Cerebellar cortex (tissue), 1 donor: ENCODE results near the gene KIF16B.
"Not testable (repeated sequence)": the region's sequence is repeated elsewhere in the genome, so short reads cannot be mapped to it uniquely, and the experiment has no call there.

Experiments
- DNase-seq: peaks from one replicate; pipeline ENCODE4 v3.0.0-alpha.2; 2015; ENCODE audit warnings: low spot score

KIF16B gene, protein sequence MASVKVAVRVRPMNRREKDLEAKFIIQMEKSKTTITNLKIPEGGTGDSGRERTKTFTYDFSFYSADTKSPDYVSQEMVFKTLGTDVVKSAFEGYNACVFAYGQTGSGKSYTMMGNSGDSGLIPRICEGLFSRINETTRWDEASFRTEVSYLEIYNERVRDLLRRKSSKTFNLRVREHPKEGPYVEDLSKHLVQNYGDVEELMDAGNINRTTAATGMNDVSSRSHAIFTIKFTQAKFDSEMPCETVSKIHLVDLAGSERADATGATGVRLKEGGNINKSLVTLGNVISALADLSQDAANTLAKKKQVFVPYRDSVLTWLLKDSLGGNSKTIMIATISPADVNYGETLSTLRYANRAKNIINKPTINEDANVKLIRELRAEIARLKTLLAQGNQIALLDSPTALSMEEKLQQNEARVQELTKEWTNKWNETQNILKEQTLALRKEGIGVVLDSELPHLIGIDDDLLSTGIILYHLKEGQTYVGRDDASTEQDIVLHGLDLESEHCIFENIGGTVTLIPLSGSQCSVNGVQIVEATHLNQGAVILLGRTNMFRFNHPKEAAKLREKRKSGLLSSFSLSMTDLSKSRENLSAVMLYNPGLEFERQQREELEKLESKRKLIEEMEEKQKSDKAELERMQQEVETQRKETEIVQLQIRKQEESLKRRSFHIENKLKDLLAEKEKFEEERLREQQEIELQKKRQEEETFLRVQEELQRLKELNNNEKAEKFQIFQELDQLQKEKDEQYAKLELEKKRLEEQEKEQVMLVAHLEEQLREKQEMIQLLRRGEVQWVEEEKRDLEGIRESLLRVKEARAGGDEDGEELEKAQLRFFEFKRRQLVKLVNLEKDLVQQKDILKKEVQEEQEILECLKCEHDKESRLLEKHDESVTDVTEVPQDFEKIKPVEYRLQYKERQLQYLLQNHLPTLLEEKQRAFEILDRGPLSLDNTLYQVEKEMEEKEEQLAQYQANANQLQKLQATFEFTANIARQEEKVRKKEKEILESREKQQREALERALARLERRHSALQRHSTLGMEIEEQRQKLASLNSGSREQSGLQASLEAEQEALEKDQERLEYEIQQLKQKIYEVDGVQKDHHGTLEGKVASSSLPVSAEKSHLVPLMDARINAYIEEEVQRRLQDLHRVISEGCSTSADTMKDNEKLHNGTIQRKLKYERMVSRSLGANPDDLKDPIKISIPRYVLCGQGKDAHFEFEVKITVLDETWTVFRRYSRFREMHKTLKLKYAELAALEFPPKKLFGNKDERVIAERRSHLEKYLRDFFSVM (N-terminal part only)

DNA sequence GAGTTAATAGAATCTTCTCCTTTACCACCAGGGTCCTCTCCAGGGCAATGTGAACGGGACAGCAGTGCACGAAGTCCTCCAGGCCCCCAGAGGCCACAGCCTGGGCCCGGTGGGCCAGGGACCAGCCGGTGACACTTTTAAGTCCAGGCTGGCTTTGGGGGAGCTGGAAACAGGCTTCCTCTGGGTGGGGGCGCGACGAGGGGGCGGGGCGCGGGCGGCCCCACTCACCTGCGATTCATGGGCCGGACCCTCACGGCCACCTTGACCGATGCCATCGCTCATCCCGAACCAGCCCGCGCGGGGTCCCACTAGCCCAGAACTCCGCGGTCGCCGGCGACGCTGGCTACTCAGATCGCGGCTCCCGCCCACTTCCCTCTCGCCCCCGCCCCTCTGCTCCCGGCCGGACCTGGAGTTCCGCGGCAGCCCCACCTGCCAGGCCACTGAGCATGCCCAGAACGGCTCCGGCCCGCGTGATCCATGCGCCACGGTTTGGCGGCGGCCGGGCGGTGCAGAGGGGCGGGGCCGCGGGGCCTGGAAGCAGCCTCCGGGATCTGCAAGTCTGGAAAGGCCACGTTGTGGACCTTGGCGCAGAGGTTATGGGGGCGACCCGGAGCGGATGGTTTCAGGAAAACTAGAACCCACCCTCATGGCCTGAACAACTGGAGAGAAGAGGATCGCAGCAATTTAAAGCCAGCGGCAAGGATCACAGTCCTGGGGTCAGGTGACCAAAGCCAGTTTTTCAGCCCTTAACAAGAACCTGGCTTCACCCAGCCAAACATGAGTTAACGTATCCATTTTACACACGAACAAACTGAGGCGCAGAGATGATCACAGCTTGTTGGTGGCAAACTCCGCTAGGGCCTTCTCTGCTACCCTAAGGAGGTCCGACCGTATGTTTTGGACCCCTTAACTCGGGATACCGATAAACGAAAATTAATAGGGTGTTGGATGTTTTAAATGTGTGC, at the start of gene KIF16B:
TSS of gene KIF16B (minus strand) at position 448 of the 965 bp plus-strand sequence. CDS start at position 275, 173 bp downstream.
- DNase-seq: peak; percentile 85

DNA sequence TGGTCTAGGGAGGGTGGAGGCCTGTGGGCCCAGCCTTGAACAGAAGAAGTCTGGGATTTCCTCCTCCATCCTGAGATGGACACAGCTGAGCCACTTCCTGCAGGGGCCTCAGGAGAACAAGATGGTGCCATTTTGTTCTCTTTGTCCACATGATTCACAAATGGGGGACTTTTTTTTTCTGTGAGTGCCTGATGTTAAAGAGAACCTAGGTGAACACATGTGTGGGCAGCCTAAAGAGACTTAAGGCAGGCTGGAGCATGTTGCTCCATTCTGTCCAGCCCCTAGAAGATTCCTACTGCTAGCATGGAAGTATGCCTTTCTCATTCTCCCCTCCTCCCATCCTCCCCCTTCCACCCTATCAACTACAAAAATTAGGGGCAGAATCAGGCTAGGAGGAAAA, 49.3 kb upstream of the KIF16B start:
- no peak for DNase-seq

DNA sequence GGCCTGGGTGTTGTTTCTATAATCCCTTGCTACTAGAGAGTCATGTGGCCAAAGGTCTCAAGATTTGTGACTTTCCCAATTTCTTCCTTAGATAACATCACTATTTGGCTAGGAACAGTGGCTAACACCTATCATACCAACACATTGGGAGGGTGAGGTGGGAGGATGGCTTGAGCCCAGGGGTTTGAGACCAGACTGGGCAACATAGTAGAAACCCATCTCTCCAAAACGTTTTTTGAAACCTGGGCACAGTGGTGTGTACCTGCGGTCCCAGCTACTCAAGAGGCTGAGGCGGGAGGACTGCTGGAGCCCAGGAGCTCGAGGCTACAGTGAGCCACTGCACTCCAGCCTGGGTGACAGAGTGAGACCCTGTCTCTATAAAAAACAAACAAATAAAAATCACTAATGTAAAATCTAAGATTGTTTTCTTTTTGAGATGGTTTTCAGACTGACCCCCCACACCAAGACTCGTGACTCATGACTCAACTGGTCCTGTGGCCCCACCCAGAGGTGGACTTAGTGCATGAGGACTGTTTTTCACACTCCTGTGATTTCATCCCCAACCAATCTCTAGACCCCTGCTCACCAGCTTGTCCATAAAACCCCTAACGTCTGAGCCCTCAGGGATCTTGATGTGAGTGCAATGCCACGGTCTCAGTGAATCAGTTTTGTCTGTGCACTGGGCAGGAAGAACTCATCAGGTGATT, 48.3 kb upstream of the KIF16B start:
- no peak for DNase-seq

DNA sequence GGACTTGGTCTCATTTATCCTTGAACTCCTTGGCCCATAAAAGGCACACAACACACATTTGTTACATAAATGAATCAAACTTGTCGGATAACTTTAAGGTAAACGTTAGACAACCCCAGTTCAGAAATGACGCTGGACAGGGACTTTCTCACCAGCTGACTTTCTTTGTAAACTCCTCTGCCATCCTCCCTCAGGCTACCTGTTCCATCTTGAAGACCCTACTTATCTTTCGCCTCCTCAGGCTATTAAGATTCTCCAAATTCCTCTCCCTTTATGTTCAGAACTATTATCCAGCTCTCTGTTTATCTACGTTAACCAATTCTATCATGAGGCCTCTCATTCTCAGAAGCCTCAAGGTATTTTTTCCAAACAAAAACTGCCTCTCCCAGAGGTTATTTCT, 47.7 kb upstream of the KIF16B start:
- no peak for DNase-seq

DNA sequence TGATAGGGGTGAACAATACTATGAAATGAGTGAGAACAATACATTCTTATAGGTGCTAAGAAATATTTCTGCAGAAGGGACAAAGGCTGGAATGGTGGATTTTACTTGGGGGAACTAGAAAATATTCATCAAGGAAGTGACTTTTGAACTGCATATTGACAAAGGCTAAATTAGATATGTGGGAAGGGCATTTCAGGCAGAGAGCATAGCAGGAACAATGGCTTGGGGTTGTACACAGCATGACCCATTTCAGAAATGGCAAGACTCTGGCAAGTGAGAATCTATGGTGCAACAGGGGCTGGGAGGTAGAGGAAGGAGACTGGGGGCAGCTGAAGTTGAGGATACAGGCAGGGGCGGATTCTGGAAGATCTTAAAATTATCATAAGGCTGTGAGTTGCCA, 46.7 kb upstream of the KIF16B start:
- no peak for DNase-seq

DNA sequence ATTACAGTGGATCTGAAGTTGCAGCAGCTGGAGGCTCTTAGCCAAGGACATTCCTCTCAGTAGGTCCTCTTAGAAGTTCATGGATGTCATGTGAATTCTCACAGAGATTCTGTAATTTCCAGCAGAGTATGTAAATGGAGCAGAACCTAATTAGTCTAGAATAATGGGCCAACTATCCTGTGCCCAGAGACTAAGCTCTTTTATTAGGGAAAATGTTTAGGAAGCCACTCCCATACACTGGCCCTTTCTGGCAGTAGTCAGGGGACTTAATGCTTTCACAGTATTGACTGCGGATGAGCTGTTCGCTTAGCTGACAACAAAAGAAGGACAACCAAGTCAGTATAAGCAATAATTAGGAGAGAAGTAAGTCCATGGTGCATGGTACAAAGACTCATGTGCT, 43.8 kb upstream of the KIF16B start:
- no peak for DNase-seq

DNA sequence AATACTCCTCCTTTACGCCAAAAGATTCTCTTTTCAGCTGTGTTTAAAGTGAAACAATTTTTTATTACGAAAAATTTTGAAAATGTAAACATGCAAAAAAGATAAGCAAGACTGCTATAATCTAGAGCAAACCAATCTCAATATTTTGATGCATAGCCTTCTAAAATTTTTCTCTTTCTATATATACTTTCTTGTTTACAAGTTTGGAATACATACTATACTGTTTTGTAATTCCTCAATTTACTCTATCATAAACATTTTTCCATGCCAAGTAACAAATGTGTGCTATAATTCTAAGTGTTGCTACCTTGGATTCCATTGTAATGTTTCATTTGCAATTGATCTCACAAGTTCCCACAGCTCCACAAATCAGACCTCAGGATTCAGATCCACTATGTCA, 43.1 kb upstream of the KIF16B start:
- DNase-seq: no peak

DNA sequence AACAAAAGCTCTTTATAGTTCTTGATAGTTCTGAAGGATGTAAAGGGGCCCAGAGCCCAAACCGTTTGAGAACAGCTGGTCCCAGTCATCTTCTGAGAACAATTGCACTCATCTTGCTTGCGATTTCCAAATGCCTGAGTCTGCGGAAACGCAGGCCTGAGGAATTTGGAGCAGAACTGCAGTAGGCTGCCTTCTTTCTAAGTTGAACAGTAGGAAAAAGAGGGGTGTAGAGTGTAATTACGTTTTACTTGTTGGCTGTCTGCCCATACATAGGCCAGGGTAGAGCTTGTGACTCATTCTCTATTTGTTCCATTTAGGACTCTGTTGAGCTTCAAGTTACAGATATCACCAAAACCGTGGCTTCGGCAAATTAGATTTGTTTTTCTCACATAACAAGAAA, 42.0 kb upstream of the KIF16B start:
- DNase-seq: no peak

DNA sequence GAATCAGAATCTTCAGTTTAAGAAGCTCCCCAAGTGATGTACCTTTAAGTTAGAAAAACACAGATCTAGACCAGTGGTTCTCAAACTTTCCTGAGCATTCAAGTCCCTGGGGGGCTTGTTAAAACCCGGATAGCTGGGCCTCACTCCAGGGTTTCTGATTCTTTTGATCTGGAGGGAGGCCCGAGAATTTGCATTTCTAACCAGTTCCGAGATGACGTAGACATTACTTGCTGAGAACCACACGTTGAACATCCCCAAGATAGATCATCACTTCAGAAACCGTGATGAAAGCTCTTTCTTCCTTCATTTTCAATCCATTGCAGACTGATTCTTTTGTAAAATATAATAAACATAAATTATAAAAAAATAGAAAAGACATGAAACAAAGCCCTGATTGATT, 40.7 kb upstream of the KIF16B start:
- no peak for DNase-seq

DNA sequence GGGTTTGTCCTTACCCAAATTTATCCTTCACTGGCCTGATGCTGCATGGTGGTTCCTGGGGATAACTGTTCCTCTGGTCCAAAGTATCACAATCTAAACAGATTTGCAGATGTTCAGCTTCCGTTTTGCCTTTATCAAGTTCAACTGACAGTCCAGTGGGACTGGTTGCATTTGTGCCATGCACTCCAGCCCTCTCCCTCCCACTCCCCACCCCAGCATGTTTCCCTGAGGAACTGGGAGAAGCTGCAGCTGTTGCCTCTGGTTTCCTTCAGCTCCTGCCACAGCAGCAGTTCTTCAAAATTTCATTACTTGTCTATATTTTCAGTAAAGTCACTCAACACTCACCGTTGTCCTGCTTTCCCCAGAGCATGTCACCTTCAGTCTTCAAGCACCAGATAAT, 39.5 kb upstream of the KIF16B start:
- DNase-seq: no peak

DNA sequence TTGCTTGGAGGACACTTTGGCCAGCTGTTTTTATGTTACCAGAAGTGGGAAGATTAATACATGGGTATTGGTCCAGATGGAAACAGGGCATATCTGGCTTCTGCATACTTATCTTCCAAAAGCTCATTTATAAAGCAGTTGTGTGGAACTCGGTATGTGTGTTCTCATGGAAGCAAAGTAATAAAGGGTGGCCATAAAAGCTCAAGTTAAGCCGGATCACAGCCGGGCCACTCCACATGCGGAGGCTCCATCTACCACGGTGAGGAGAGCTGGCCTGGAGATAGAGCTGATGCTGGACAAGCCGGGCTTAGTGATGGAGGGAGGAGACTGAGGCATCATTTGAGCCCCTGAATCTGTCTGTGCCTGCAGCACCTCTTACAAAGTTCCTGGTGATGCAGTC, 38.6 kb upstream of the KIF16B start:
- DNase-seq: no peak

DNA sequence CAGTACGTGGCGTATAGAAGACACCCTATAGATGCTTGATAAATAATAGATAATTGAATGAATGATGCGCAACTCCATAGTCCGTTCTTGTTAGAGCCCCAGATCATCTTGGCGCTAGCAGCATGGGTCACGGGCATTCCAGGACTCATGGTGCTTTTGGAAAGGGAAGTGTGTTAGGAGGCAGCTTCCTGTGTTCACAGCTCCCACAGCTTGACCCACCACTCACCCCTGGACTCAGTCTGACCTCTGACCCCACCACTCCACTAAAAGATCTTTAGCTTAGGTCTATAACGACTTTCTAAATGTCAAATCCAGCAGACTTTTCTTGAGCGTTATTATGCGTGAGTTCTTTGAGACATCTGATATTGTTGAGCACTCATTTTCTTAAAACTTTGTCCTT, 35.8 kb upstream of the KIF16B start:
- no peak for DNase-seq

DNA sequence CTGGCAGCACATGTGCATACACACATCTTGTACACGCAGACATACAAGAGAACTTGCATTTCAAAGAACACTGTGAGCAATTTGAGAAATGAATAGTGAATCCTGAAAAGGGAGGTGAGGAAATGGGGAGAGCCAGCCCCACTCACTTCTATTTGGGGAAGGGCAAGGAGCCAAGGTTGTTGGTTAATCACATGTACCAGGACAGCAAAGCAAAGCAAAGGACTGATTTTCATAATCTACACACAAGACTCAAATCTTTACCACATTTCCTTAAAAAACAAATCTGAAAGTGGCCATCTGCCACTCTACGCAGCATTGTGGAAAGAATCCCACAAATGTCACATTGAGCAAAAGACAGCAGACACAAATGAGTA, 35.0 kb upstream of the KIF16B start:
- DNase-seq: no peak

DNA sequence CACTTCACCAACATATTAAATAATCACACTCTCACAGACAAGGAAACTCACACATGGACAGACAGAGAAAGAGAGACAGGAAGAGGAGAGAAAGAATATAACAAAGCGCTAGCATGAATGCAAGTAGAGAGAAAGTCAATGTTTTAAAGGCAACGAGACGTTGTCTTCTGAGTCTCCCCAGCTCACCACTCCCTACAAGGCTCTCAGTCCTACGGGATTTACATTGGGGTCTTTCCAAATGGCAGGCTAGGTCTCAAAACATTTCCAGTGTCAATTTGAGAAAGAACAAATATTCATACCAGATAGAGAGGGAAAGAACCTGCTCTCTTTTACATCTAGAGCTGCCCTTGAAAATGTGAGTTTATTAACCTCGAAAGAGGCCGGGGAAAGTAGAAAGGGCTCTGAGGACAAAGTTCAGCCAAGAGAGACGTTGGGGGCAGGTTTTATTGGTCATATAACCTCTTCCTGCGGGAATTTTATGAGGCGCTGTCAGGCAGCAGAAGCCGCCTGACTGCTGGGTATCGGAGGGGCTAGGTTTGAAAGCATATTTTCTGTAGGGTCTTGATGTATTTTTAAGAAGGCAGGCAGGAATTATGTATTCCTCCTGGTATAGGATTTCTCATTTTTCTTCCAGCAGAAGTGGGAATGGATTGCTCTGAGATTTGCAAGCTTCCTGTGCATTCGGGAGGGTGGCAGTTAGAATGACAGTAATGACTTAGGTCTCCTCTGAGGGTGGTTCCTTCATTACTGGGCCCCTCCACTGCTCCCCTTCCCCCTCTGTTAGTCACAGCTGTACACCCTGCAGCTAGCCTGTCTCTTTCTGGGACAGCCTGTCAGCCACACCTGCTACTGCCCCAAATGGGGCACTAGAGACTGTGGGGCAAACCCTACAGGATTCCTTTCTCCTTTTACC, 34.4 kb upstream of the KIF16B start:
- DNase-seq: no peak

DNA sequence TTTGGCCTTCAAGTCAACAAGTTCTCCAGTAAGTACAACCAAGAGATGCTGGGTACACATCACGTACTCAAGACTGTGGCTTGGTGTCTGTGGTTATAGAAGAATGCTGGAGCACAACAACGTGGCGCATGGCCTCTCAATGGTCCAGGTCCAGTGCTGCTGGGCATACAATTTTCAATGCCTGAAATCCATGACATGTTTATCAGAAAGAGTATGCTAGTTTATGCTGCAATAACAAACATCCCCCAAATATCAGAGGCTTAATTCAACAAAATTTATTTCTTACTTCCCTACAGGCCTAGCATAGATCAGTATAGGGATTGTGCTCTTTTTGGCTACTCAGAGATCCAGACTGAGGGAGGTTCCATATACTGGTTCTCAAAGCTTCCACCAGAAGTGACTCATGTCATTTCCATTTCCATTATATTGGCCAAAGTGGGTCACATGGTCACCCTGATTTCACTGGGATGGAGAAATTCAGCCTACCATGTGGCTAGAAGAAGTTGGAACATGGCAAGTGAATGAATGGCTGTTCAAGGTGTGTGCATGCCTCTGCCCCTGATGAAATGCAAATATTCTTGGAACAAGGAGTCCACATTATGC, 33.3 kb upstream of the KIF16B start:
- DNase-seq: no peak

DNA sequence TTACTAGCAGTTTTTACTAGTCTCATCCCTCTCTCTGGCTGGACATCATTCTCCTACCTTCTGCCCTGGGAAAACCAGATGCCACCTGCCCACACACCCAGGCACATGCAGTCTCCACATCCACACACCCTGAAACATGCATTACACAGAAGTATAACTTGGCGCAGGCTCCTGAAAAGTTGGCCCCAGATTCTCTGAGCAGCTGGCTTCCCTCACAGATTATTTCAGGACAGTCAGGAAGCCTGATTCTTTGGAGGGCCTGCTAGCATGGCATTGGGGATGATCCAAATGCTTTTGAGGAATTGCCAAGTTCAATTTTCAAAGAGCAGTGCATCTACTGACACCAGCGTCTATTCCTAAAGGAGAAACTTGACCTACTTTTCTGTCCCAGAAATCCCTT, 27.8 kb upstream of the KIF16B start:
- DNase-seq: peak; percentile 2

DNA sequence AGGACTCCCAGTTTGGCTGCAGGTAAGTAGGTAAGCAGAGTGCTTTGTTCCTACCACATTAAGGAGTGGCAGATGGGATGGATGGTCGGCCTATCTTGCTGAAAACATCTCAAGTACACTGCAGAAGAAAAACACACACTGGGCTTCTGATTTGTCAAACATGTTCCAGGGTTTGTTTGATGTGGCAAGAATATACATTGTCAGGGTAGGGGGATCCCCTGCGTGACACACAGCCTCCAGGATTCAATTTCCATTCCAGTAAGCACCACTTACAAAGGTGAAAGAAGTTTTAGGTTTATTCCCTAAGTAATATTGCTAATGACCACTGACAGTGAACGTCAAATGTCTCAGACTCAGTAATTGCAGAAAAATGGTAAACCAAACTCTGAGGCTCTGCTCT, 26.0 kb upstream of the KIF16B start:
- DNase-seq: no peak

DNA sequence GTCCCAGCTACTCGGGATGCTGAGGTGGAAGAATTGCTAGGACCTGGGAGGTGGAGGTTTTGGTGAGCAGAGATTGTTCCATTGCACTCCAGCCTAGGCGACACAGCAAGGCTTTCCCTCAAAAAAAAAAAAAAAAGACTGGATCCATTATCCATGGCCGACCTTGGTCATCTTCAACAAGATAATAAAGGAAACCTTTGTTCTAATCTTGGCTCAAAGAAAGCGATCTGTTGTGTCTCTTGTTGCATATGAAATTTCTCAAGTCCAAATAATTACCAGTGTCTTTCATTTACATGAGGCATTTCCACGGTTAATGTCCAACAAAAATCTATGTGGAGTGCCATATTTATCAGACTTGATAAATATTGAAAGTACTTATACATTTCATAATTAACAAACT, 23.7 kb upstream of the KIF16B start:
- DNase-seq: no peak

DNA sequence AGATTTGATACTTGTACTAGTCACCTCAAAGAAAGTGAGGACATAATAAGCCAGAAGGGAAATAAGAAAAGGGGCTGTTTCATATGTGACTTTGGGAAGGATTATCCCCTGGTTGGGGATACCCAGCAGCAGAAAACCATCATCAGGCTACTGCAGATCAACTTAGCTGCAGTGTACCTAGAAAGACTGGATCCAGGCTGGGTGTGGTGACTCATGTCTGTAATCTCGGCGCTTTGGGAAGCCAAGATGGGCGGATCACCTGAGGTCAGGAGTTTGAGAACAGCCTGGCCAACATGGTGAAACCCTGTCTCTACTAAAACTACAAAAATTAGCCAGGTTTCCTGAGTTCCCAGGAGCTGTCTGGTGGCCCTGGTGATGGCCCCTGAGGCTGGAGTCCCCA, 23.2 kb upstream of the KIF16B start:
- DNase-seq: not testable (repeated sequence)
